ENCODE measurements around the gene WDR41.
"Not testable (repeated sequence)": the region's sequence is repeated elsewhere in the genome, so short reads cannot be mapped to it uniquely, and the experiment has no call there.

- TF ChIP-seq PATZ1 (CRISPR knock-in tag; IDR thresholded peaks at IDR 0.05; ENCODE audit: borderline replicate concordance); ZNF565 (CRISPR knock-in tag; conservative IDR thresholded peaks at IDR 0.05; ENCODE audit: low read depth); ESRRG (CRISPR knock-in tag; IDR thresholded peaks at IDR 0.05); ZFP3 (CRISPR knock-in tag; IDR thresholded peaks at IDR 0.05); GLIS3 (CRISPR knock-in tag; IDR thresholded peaks at IDR 0.05); ZNF70 (CRISPR knock-in tag; IDR thresholded peaks at IDR 0.05); RARB (CRISPR knock-in tag; IDR thresholded peaks at IDR 0.05); CSDC2 (CRISPR knock-in tag; IDR thresholded peaks at IDR 0.05): not testable (repeated sequence)
These were observed 23.2 kb downstream of the WDR41 start for GRCh38 chr5:77468875-77469274.

Data from SK-N-SH treated with all-trans-retinoic acid at 6 μM for 48 hours (cell line).